Neural cell (in vitro differentiated cells): ENCODE data around the gene RAB28. TPM values are rescaled to one million over a fixed set of nuclear protein-coding genes. Genes with fewer than 3 reads are reported as not detected.

Experiments used
- H2AFZ ChIP-seq: fragments of 200-600, 300-800 bp; sonication (generic), shearing (Covaris generic); 2 replicates; pipeline ENCODE4 v1.6.0; 2014; ENCODE audit warnings: low read depth, mild to moderate bottlenecking, antibody characterized with exemption, low read length, moderate library complexity
- H3F3A ChIP-seq: fragments of 200-600 bp; shearing (Covaris generic); 2 replicates; pipeline ENCODE4 v1.6.1; 2016; ENCODE audit warnings: mild to moderate bottlenecking, moderate library complexity, mixed read lengths, antibody characterized with exemption, low read length; ENCODE audit not compliant: insufficient read depth, poor library complexity, severe bottlenecking
- H3K27ac ChIP-seq: fragments of 200-600, 300-800 bp; sonication (generic), shearing (Covaris generic); 2 replicates; pipeline ENCODE4 v1.5.1; 2014; ENCODE audit warnings: mild to moderate bottlenecking, low read length, moderate library complexity
- H3K27me3 ChIP-seq: fragments of 300-800, 200-600 bp; sonication (generic), shearing (Covaris generic); 2 replicates; pipeline ENCODE4 v1.6.0; 2014; ENCODE audit warnings: mild to moderate bottlenecking, low read depth, low read length, moderate library complexity; ENCODE audit not compliant: insufficient read depth
- H3K36me3 ChIP-seq: fragments of 300-800, 200-600 bp; sonication (generic), shearing (Covaris generic); 2 replicates; pipeline ENCODE4 v1.5.1; 2014; ENCODE audit warnings: mild to moderate bottlenecking, antibody characterized with exemption, low read length, moderate library complexity; ENCODE audit not compliant: insufficient read depth
- H3K4me2 ChIP-seq: fragments of 300-800, 200-600 bp; sonication (generic), shearing (Covaris generic); 2 replicates; pipeline ENCODE4 v1.6.0; 2014; ENCODE audit warnings: mild to moderate bottlenecking, low read length
- H3K4me3 ChIP-seq: fragments of 300-800, 200-600 bp; sonication (generic), shearing (Covaris generic); 2 replicates; pipeline ENCODE4 v1.5.1; 2014; ENCODE audit warnings: mild to moderate bottlenecking, low read length, moderate library complexity
- H3K79me2 ChIP-seq: fragments of 200-600 bp; shearing (Covaris generic); replicated peaks from 2 replicates; pipeline ENCODE4 v1.6.0; 2014; ENCODE audit warnings: mild to moderate bottlenecking, low read length, moderate library complexity; ENCODE audit not compliant: insufficient read depth
- H3K9ac ChIP-seq: fragments of 300-800, 200-600 bp; sonication (generic), shearing (Covaris generic); 2 replicates; pipeline ENCODE4 v1.6.1; 2016; ENCODE audit warnings: mild to moderate bottlenecking, low read length, mixed read lengths
- H3K9me2 ChIP-seq: fragments of 200-600 bp; shearing (Covaris generic); 2 replicates; pipeline ENCODE4 v1.6.1; 2016; ENCODE audit warnings: mild to moderate bottlenecking, low read length, mixed read lengths; ENCODE audit not compliant: insufficient read depth
- H3K9me3 ChIP-seq: fragments of 200-600, 300-800 bp; sonication (generic), shearing (Covaris generic); 2 replicates; pipeline ENCODE4 v1.6.1; 2016; ENCODE audit warnings: mild to moderate bottlenecking, mixed run types, low read length, moderate library complexity, mixed read lengths
- H4K20me1 ChIP-seq: fragments of 200-600 bp; shearing (Covaris generic); 2 replicates; pipeline ENCODE4 v1.6.1; 2016; ENCODE audit warnings: mild to moderate bottlenecking, mixed run types; ENCODE audit not compliant: insufficient read depth
- EP300 ChIP-seq: fragments of 450-650 bp; conservative IDR thresholded peaks from 2 replicates; pipeline ENCODE4 v1.6.1; 2014; ENCODE audit warnings: antibody characterized with exemption, mild to moderate bottlenecking, moderate library complexity; ENCODE audit not compliant: poor library complexity, severe bottlenecking
- EZH2 ChIP-seq: fragments of 200-600, 300-800 bp; shearing (Covaris generic), sonication (generic); IDR thresholded peaks from 2 replicates; pipeline ENCODE4 v1.6.1; 2014; ENCODE audit warnings: antibody characterized with exemption, low read length, borderline replicate concordance, mild to moderate bottlenecking; ENCODE audit not compliant: insufficient read depth, poor library complexity, severe bottlenecking
- MXI1 ChIP-seq: fragments of 450-650 bp; conservative IDR thresholded peaks from 2 replicates; pipeline ENCODE4 v1.6.1; 2014; ENCODE audit warnings: antibody characterized with exemption, mild to moderate bottlenecking; ENCODE audit not compliant: poor library complexity, severe bottlenecking
- POLR2AphosphoS5 ChIP-seq: IDR thresholded peaks from 2 replicates; pipeline ENCODE4 v1.6.1; 2012
- RAD21 ChIP-seq: fragments of 450-650 bp; conservative IDR thresholded peaks from 2 replicates; pipeline ENCODE4 v1.6.1; 2014; ENCODE audit warnings: antibody characterized with exemption, mild to moderate bottlenecking, moderate library complexity
- SMC3 ChIP-seq: fragments of 450-650 bp; conservative IDR thresholded peaks from 2 replicates; pipeline ENCODE4 v1.6.1; 2014; ENCODE audit warnings: antibody characterized with exemption, mild to moderate bottlenecking, moderate library complexity; ENCODE audit not compliant: poor library complexity
- TAF1 ChIP-seq: IDR thresholded peaks from 2 replicates; pipeline ENCODE4 v1.6.1; 2012; ENCODE audit warnings: low read depth
- polyA plus RNA-seq: library from polyadenylated mRNA; depleted of rRNA; stranded (reverse); fragments of >200 nt; gene quantifications from 2 replicates; pipeline ENCODE4 v1.2.3, GENCODE V29; 2014
- TF ChIP-seq, protein P1 (sequence below): IDR thresholded peaks from 2 replicates; pipeline ENCODE4 v1.6.1; 2012; ENCODE audit warnings: borderline replicate concordance
- TF ChIP-seq, protein P2 (sequence below): fragments of 450-650 bp; IDR thresholded peaks from 2 replicates; pipeline ENCODE4 v1.5.1; 2014; ENCODE audit warnings: antibody characterized with exemption, mild to moderate bottlenecking, moderate library complexity; ENCODE audit not compliant: poor library complexity, severe bottlenecking

RAB28 gene
- polyA plus RNA-seq, 1 donor from 2014 or later = 60.7 TPM

DNA sequence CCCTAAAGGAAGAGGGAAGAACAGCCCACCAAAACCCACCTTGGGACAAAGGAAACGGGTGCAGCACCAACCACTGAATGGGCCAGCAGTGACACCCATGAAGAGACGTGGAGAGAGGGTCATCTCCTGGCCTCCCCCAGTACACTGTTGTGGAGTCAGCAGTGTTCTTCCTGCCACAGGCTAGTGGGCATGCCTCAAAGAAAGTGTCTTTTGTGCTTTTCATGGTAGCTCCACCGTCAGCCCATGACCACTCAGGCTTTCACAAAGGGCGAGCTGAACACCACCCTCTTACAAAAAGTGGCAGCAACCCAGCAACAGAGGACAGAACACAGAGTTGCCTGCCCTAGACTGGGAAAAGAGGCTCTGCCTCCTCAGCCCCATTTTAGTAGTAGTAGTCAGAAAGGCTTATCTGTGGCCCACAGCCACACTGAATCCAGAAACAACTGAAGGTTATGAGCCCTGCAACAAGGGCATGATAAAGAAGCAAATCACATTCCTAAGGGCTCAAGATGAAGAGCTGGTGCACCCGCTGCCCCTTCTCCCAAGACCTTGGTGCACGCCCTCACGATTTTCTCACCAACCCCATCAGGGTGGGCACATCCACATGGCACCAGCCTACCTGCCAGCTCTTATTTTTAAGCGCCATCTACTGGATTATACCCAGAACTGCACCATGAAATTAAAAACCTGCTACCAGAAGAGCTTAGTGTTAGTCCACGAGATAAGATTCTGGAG, 53.1 kb downstream of the RAB28 start:
- Histone ChIP-seq H3K4me2 (no peak overlapping the region), H2AFZ (no peak overlapping the region), H3K9me2 (no peaks in the 10 kb centered on the region), H3K9ac (no peak overlapping the region), H3K9me3 (no peaks in the 10 kb centered on the region), H3K27me3 (no peaks in the 10 kb centered on the region), H3F3A (no peaks in the 10 kb centered on the region), H3K79me2 (peaks cover 26% of the 10 kb centered on the region), H3K27ac (no peak overlapping the region), H4K20me1 (no peaks in the 10 kb centered on the region), H3K4me3 (no peak overlapping the region), H3K36me3 (no peaks in the 10 kb centered on the region)
- TF ChIP-seq EP300 = no peak
- TF ChIP-seq SMC3 = no peak
- no peak for TF ChIP-seq TAF1
- TF ChIP-seq, protein P1, sequence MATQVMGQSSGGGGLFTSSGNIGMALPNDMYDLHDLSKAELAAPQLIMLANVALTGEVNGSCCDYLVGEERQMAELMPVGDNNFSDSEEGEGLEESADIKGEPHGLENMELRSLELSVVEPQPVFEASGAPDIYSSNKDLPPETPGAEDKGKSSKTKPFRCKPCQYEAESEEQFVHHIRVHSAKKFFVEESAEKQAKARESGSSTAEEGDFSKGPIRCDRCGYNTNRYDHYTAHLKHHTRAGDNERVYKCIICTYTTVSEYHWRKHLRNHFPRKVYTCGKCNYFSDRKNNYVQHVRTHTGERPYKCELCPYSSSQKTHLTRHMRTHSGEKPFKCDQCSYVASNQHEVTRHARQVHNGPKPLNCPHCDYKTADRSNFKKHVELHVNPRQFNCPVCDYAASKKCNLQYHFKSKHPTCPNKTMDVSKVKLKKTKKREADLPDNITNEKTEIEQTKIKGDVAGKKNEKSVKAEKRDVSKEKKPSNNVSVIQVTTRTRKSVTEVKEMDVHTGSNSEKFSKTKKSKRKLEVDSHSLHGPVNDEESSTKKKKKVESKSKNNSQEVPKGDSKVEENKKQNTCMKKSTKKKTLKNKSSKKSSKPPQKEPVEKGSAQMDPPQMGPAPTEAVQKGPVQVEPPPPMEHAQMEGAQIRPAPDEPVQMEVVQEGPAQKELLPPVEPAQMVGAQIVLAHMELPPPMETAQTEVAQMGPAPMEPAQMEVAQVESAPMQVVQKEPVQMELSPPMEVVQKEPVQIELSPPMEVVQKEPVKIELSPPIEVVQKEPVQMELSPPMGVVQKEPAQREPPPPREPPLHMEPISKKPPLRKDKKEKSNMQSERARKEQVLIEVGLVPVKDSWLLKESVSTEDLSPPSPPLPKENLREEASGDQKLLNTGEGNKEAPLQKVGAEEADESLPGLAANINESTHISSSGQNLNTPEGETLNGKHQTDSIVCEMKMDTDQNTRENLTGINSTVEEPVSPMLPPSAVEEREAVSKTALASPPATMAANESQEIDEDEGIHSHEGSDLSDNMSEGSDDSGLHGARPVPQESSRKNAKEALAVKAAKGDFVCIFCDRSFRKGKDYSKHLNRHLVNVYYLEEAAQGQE = no peak
- no peak for TF ChIP-seq RAD21
- TF ChIP-seq, protein P2, sequence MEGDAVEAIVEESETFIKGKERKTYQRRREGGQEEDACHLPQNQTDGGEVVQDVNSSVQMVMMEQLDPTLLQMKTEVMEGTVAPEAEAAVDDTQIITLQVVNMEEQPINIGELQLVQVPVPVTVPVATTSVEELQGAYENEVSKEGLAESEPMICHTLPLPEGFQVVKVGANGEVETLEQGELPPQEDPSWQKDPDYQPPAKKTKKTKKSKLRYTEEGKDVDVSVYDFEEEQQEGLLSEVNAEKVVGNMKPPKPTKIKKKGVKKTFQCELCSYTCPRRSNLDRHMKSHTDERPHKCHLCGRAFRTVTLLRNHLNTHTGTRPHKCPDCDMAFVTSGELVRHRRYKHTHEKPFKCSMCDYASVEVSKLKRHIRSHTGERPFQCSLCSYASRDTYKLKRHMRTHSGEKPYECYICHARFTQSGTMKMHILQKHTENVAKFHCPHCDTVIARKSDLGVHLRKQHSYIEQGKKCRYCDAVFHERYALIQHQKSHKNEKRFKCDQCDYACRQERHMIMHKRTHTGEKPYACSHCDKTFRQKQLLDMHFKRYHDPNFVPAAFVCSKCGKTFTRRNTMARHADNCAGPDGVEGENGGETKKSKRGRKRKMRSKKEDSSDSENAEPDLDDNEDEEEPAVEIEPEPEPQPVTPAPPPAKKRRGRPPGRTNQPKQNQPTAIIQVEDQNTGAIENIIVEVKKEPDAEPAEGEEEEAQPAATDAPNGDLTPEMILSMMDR = no peak
- TF ChIP-seq EZH2 = no peak
- TF ChIP-seq MXI1 = no peak
- no peak for TF ChIP-seq POLR2AphosphoS5

DNA sequence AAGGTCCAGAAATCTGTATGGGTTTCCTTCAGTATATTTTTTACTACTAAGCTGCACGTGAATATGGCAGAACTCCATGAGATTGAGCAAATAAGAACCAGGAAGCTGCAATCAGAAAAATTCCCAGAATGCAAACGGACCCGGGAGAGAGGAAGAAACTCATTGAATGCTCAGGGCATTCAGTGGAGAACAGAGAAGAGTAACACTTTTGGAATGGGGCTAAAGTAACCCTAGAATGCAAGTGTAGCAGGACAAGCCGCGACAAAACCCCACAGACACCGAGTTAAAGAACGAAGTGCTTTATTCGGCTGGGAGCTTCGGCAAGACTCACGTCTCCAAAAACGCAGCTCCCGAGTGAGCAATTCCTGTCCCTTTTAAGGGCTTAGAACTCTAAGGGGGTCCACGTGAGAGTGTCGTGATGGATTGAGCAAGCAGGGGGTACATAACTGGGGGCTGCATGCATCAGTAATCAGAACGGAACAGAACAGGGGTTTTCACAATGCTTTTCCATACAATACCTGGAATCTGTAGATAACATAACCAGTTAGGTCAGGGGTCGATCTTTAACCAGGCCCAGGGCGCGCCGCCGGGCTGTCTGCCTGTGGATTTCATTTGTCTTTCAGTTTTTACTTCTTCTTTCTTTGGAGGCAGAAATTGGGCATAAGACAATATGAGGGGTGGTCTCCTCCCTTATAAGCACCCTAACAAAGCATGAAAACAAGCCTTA, 56.4 kb downstream of the RAB28 start:
- Histone ChIP-seq H4K20me1 (no peaks in the 10 kb centered on the region), H3K9ac (no peak overlapping the region), H3K4me2 (no peak overlapping the region), H2AFZ (no peak overlapping the region), H3K36me3 (no peaks in the 10 kb centered on the region), H3F3A (no peaks in the 10 kb centered on the region), H3K27me3 (no peaks in the 10 kb centered on the region), H3K27ac (no peak overlapping the region), H3K9me3 (no peaks in the 10 kb centered on the region), H3K79me2 (peaks cover 12% of the 10 kb centered on the region), H3K9me2 (no peaks in the 10 kb centered on the region), H3K4me3 (no peak overlapping the region)
- TF ChIP-seq RAD21 (no peak), MXI1 (no peak), POLR2AphosphoS5 (no peak), EP300 (no peak), SMC3 (no peak), EZH2 (no peak), TAF1 (no peak)
- TF ChIP-seq, protein P2 = no peak
- TF ChIP-seq, protein P1 = no peak
